Measurements from ENCODE around the gene FGD2.
A peak's percentile ranks its signal among the peaks of the same experiment; 100 is the strongest.

The FGD2 gene

DNA sequence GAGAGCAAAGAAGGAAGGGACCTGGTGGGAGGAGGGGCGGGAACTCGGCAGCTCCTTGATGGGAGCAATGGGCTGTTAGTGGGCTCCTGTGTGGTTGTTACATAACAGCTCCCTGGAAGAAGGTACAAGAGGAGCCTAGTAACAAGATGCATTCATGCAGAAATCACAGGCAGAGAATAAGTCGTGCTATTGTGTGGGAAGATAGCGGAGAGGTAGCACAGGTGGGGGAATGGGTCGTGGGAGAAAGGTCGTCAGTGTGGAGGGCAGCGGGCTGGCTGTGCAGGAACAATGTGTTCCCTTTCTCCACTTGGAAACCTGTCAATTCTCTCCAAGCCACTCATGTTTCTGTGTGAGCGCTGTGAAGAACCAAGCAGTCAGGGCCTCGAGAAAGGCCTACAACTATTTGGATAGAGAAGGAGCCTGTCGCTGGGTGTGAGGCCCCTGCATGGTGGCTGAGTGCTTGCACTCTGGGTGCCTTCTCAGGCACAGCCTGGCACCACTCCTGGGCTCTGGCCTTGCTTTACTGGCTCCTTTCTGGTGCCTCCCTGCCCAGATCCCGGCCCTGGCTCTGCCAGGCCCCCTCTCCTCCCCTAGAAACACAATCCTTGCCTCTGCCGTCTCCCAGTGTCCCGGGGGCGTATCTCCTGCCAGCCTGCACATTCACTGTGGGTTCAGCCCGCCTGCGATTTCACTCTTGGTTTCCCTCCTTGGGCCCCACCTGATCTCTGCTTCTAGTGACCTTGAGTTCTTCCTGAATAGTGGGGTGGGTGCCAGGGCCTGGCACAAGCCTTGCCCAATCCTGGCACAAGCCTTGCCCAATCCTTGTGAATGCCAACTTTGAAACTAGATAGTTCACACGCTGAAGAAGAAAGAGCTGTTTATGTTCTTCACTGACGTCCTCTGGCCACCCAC is 7.4 kb upstream of the FGD2 start:
- H3K4me3 ChIP-seq (ENCODE audit: low read length): no peak overlapping the region
- no peak for TF ChIP-seq ZNF274 (IDR thresholded peaks at IDR 0.05; ENCODE audit: low read depth, low read length)

DNA sequence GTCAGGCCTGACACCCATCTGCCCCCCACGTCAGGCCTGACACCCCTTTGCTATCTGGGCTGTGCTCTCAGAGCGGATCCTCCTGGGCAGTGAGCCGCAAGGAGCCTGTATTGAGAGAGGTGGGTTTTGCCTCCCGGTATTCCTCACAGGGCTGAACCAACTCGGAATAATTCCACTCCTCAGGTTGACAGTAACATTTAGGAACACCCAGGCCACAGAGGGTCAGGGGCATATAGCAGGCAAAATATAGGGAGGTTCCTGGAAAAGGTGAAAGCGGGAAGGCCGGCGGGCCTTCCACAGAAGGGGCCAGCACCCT is 6.8 kb upstream of the FGD2 start:
- H3K4me3 ChIP-seq (ENCODE audit: low read length): no peak overlapping the region
- no peak for TF ChIP-seq ZNF274 (IDR thresholded peaks at IDR 0.05; ENCODE audit: low read depth, low read length)

DNA sequence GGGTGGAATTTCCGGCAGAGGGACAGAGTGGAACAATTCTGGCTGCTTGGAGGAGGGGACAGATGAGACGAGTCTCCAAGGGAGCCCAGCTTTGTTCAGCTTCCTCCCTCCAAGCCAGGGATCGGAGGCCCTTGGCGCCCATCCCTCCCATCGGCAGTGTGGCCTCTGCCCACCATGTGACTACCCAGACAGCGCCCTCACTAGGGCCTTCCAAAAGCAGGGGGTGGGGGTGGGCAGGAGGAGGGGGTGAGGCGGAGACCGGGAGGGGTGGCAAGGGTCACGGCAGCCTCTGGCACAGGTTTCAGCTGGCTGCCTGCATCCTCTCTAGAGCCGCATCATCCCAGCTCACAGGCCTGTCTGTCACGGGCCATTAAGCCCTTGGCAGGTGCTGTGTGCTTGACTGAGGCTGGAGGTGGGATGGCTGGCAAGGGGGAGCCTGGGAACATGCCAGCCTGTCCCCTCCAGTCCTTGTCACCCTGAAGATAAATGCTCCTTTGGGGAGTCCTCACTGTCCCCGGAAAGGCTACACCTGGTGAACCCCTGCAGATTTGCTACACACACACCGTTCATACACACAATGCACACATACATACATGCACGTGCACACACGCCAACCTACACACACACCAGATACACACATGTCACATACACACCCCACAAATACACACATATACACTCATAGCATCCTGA is 6.2 kb upstream of the FGD2 start:
- no peak for TF ChIP-seq ZNF274 (IDR thresholded peaks at IDR 0.05; ENCODE audit: low read depth, low read length)
- no peak overlapping the region for H3K4me3 ChIP-seq (ENCODE audit: low read length)

DNA sequence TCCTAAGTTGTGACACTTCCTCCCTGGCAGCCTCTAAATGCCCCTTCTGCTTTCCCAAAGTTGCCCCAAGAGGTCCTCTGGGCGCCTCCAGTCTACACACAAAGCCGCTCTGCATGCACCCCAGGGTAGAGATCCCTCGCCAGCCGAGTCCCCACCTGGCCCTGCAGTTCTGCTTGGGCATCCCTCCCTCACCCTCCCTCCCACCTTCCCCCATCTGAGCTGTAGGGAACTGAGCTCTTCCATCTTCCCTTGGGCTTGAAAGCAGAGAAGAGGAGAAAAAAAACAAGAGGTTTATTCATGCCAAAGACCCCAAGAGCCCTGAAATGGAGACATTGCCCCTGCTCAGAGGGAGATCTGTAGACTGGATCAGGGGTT is 5.7 kb upstream of the FGD2 start:
- H3K4me3 ChIP-seq (ENCODE audit: low read length): no peak overlapping the region
- TF ChIP-seq ZNF274 (IDR thresholded peaks at IDR 0.05; ENCODE audit: low read depth, low read length): no peak

- no peak for TF ChIP-seq ZNF274 (IDR thresholded peaks at IDR 0.05; ENCODE audit: low read depth, low read length)
- peak overlapping the region; percentile 70; the same call in 1 of the 2 replicates for H3K4me3 ChIP-seq (ENCODE audit: low read length)
These were observed 1.1 kb upstream of the FGD2 start for GRCh38 chr6:37004044-37004980.

DNA sequence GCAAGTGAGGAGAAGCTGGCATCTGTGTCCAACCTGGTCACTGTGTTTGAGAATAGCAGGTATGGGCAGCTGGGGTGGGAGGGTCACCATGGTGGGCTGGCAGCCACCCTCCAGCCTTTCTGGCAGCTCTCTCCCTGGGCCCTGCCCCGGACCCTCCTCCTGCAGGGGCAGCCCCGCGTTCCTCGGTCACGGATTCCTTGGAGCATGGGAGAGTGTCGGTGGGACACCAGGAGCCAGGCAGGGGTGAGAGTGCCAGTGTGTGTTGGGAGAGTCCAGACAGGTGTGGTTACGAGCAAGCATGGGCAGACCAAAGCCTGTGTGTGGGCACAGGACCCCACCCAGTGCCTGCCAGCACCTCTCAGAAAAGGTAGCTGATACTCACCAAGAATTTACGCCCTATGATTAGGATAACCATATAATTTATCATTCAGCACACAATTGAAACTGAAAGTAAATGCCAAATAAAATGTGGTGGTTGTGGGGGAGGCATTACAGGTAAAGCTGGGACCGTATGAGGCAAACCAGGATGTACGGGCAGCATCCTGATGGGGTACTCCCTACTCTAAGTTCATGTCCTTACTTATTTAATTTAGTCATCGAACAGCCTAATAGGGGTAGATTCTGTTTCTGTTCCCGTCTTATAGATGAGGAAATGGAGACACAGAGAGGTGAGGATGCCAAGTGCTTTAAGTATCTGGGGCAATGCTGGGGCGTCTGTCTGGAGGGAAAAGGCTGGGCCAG is 542 bp downstream of the FGD2 start:
- peak overlapping the region; percentile 70 for H3K4me3 ChIP-seq (ENCODE audit: low read length)
- no peak for TF ChIP-seq ZNF274 (IDR thresholded peaks at IDR 0.05; ENCODE audit: low read depth, low read length)

- no peak for TF ChIP-seq ZNF274 (IDR thresholded peaks at IDR 0.05; ENCODE audit: low read depth, low read length)
- peak overlapping the region; percentile 70 for H3K4me3 ChIP-seq (ENCODE audit: low read length)
These were observed 1.4 kb downstream of the FGD2 start for GRCh38 chr6:37006793-37007339.

DNA sequence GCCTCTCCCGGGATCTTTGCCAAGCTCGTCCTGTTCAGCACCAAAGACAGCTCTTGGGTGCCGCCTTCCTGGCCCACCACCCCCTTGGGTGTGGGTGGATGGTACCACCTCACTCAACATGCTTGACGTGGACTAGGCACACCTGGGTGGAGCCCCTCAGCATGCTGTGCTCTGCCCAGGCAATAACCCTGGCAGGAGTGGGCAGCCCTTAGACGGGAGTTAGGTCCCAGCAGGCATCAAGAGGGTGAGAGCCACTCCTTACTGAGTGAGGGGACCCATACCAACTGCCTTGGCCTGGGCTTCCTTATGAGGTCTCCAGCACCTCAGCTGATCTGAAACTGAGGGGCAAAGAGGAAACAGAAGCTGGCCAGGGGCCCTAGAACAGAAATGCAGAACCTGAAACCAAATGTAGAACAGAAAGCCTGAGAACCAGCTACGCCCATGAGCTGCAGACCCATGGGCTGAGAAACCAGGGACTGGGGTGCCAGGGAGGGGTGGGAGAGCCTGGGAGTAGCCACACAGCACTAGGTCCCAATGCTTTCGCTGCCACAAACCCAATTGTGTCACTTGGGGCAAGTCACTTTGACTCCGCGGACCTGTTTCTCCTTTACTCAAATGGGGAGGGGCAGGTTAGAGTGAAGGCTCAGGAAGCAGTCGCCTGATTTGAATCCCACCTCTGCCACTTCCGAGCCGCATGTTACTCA is 2.0 kb downstream of the FGD2 start:
- no peak for TF ChIP-seq ZNF274 (IDR thresholded peaks at IDR 0.05; ENCODE audit: low read depth, low read length)
- peak overlapping the region; percentile 70; the same call in 1 of the 2 replicates for H3K4me3 ChIP-seq (ENCODE audit: low read length)

DNA sequence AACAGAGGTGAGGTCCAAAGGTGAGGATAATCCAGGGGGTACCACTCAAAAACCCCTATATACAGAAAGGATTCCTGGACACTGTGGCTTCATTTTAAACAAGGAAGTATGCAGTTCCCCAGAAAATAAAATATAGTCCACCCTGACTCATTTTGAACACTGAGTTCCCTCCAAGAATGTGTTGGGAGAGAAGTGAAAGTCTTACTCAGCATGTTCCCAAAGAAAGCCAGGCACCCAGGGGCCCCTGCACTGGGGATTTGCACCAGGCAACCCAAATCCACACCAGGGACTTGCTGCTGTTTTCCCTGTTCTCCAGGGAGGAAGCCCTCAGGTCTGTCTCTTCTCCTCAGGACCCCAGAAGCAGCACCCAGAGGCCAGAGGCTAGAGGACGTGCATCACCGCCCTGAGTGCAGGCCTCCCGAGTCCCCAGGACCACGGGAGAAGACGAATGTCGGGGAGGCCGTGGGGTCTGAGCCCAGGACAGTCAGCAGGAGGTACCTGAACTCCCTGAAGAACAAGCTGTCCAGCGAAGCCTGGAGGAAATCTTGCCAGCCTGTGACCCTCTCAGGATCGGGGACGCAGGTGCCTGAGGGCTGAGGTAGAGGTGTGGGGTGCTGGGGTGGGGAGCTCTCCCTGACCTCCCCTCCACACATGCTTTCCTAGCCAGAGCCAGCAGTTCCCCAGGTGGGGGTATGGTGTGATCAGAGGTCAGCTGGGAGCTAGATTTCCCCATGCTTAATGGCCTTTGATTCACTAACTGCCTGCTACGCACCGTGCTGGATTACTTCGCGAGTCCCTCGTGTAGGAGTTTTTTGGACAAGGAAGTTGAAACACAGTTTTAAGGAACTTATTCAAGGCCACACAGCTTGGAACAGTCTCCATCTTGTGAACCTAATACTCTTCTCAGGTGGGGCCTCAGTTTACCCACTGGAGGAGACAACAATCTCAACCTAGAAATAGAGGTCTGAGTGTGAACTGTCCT is 3.3 kb downstream of the FGD2 start:
- TF ChIP-seq ZNF274 (IDR thresholded peaks at IDR 0.05; ENCODE audit: low read depth, low read length): no peak
- peak overlapping the region; percentile 70; the same call in 1 of the 2 replicates for H3K4me3 ChIP-seq (ENCODE audit: low read length)

DNA sequence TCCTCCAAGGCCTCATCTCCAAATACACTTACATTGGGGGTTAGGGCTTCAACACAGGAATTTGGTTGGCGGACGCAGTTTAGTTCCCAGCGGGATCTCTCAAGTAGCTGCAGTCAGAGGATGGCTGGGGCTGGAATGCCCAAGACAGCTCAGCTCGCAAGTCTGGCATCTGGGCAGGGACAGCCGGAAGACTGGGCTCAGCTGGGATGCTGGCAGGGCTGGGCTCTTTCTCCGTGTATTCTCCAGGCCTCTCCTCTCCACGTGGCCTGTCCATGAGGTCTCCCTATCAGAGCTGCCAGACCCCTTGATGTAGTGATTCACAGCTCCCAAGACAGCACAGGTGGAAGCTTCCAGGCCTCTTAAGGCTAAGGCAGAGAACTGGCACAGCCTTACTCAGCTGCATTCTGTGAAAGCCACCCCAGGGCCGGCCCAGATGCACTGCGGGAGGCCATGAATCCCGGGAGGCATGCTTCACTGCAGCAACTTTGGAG is 5.0 kb downstream of the FGD2 start:
- TF ChIP-seq ZNF274 (IDR thresholded peaks at IDR 0.05; ENCODE audit: low read depth, low read length): no peak
- no peak overlapping the region for H3K4me3 ChIP-seq (ENCODE audit: low read length)

GRCh38 chr6:37011656-37012378 is 6.4 kb downstream of the FGD2 start:
- TF ChIP-seq ZNF274 (IDR thresholded peaks at IDR 0.05; ENCODE audit: low read depth, low read length): no peak
- H3K4me3 ChIP-seq (ENCODE audit: low read length): no peak overlapping the region

All from GM08714 (cell line).